Measurements from ENCODE around the gene MIEF1.

DNA sequence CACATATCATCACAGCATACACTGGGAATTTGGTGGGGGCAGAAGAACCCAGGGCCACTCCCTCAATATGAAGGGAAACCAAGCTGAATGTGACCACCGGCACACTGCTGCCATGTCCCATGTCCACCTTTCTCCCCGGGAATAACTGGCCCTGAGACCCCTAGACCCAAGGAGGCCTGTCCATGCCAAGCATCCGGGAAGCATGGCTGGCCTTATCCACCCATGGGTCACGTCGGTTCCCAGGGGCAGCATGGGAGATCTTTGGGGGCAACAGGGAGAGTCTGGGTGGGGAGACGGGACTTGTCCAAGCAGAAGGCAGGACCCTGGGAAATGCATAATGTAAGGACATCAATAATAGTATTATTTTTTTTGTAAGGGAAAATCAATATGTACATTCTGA is 10.4 kb upstream of the MIEF1 start:
- no peak for TF ChIP-seq RAD21 (IDR thresholded peaks at IDR 0.05; ENCODE audit: low read depth)
- TF ChIP-seq YY1 (IDR thresholded peaks at IDR 0.05; ENCODE audit: low read depth) = no peak
- TF ChIP-seq, protein P1, sequence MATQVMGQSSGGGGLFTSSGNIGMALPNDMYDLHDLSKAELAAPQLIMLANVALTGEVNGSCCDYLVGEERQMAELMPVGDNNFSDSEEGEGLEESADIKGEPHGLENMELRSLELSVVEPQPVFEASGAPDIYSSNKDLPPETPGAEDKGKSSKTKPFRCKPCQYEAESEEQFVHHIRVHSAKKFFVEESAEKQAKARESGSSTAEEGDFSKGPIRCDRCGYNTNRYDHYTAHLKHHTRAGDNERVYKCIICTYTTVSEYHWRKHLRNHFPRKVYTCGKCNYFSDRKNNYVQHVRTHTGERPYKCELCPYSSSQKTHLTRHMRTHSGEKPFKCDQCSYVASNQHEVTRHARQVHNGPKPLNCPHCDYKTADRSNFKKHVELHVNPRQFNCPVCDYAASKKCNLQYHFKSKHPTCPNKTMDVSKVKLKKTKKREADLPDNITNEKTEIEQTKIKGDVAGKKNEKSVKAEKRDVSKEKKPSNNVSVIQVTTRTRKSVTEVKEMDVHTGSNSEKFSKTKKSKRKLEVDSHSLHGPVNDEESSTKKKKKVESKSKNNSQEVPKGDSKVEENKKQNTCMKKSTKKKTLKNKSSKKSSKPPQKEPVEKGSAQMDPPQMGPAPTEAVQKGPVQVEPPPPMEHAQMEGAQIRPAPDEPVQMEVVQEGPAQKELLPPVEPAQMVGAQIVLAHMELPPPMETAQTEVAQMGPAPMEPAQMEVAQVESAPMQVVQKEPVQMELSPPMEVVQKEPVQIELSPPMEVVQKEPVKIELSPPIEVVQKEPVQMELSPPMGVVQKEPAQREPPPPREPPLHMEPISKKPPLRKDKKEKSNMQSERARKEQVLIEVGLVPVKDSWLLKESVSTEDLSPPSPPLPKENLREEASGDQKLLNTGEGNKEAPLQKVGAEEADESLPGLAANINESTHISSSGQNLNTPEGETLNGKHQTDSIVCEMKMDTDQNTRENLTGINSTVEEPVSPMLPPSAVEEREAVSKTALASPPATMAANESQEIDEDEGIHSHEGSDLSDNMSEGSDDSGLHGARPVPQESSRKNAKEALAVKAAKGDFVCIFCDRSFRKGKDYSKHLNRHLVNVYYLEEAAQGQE (IDR thresholded peaks at IDR 0.05; ENCODE audit: low read depth) = no peak
- TF ChIP-seq TAF1 (IDR thresholded peaks at IDR 0.05; ENCODE audit: low read depth) = no peak
- no peak for TF ChIP-seq ZBTB7A (IDR thresholded peaks at IDR 0.05; ENCODE audit: low read depth)
- TF ChIP-seq, protein P2, sequence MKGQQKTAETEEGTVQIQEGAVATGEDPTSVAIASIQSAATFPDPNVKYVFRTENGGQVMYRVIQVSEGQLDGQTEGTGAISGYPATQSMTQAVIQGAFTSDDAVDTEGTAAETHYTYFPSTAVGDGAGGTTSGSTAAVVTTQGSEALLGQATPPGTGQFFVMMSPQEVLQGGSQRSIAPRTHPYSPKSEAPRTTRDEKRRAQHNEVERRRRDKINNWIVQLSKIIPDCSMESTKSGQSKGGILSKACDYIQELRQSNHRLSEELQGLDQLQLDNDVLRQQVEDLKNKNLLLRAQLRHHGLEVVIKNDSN (IDR thresholded peaks at IDR 0.05) = no peak
- TF ChIP-seq TCF12 (IDR thresholded peaks at IDR 0.05; ENCODE audit: low read depth) = no peak
- TF ChIP-seq EP300 (IDR thresholded peaks at IDR 0.05; ENCODE audit: borderline replicate concordance) = no peak

Data from Ishikawa (cell line).